GM18499 (cell line): Measurements from ENCODE around the gene GPC3.

ENCODE experiments used
- ATAC-seq: cut with Tn5 transposase; IDR thresholded peaks from one replicate; pipeline ENCODE4 v1.9.1; 2021; ENCODE audit warnings: moderate number of reproducible peaks; ENCODE audit not compliant: insufficient read depth, unreplicated experiment

GPC3 gene

DNA sequence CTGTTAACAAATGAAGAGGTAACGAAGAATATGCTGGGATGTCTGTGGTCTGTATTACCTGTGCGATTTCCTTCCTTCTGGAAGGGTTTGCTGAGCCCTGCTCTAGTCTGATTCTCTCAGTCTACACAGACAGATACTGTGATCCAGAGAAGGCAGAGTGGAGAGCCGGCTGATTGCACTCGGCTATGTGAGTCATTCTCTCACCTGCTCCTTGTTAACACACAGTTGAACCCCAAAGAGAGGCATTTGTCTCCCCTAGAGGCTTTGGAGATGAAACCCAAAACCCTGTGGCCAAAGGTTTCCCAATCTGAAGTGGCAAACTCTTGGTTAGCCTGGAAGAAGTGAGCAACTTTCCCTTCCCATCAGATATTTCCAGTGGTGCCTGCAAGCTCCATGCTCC, 492.0 kb downstream of the GPC3 start:
- ATAC-seq: no peak

DNA sequence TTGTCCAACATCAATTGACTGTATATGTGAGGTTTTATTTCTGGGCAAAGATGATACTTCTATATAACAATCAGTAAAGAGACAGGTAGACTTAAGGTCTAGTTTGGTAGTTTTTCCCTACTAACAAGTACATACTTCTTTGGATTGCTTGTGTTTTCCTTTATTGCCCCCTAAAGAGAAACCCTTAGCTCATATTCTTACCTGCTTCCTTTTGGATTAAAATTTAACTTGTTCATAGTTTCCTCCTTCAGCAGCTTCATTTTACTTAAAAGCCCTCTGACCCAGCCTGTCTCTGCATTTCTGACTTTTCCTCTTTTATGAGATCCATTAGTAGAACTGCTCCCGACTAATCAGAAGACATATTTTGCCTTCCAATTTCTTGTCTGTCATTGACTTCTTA, 494.4 kb downstream of the GPC3 start:
- no peak for ATAC-seq
